Type B pancreatic cell (in vitro differentiated cells): ENCODE data around the gene PLXNA2. TPM values are rescaled to one million over a fixed set of nuclear protein-coding genes. Genes with fewer than 3 reads are reported as not detected.

Source experiments
- DNase-seq: peaks from one replicate; pipeline ENCODE4 v3.0.0; 2021; ENCODE audit warnings: mixed read lengths; ENCODE audit not compliant: unreplicated experiment; ENCODE audit errors: extremely low spot score
- H3K27ac Mint-ChIP-seq: 2 replicates; pipeline ENCODE4 v1.8.0; 2021; ENCODE audit warnings: mild to moderate bottlenecking, mixed read lengths
- H3K27me3 Mint-ChIP-seq: 2 replicates; pipeline ENCODE4 v1.8.0; 2021; ENCODE audit warnings: mixed read lengths
- H3K36me3 Mint-ChIP-seq: 2 replicates; pipeline ENCODE4 v1.8.0; 2021; ENCODE audit warnings: mixed read lengths
- H3K4me1 Mint-ChIP-seq: one replicate; pipeline ENCODE4 v1.8.0; 2021; ENCODE audit warnings: mixed read lengths; ENCODE audit not compliant: unreplicated experiment
- H3K4me3 Mint-ChIP-seq: 2 replicates; pipeline ENCODE4 v1.8.0; 2021; ENCODE audit warnings: mild to moderate bottlenecking, mixed read lengths
- H3K9me3 Mint-ChIP-seq: 2 replicates; pipeline ENCODE4 v1.8.0; 2021; ENCODE audit warnings: mixed read lengths
- CTCF ChIP-seq: fragments of 200-600 bp; sonication (generic); conservative IDR thresholded peaks from 2 replicates; pipeline ENCODE4 v1.5.0; 2021; ENCODE audit warnings: antibody characterized with exemption, mild to moderate bottlenecking
- total RNA-seq: library from RNA; stranded (reverse); gene quantifications from 2 replicates; pipeline ENCODE4 v1.2.1, GENCODE V29; 2021; ENCODE audit warnings: low replicate concordance

The PLXNA2 gene
- total RNA-seq, 1 donor from 2014 or later: 80.1 TPM

GRCh38 chr1:208007938-208008342 lies 236.2 kb downstream of the PLXNA2 start:
- Mint-ChIP-seq H3K27ac (no peak overlapping the region), H3K27me3 (no peaks in the 10 kb centered on the region), H3K4me3 (no peak overlapping the region), H3K9me3 (no peaks in the 10 kb centered on the region), H3K4me1 (peaks cover 7% of the 10 kb centered on the region), H3K36me3 (peaks cover 3% of the 10 kb centered on the region)
- no peak for DNase-seq
- TF ChIP-seq CTCF: no peak

DNA sequence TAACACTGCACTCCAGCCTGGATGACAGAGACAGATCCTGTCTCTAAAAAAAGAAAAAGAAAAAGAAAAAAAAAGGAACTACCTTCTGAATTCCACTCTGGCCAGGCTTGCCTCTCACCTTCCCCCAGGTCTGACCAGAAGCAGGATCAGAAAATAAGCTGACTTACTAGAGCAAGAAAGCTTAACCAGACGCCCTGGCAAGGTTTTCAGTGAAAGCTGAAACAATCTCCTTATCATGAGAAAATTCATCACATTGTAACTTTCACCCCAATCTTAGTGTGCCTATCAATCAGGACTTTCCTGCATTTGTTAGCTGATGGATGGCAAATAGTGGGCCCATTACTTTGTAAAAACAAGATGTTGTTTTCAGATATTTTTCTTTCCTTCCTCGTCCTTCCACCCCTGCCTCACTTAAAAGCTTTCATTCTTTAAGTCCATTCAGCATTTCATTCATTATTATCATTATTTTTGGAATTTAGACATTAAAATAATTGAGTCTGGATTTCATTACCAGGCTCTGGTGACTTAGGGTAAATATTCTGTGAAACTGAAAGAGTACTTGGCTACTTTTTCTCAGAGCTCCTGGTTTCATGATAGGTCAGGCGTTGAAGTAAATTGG lies 236.8 kb downstream of the PLXNA2 start:
- H3K36me3 Mint-ChIP-seq: peaks cover 3% of the 10 kb centered on the region
- no peaks in the 10 kb centered on the region for H3K27me3 Mint-ChIP-seq
- DNase-seq: no peak
- H3K4me1 Mint-ChIP-seq: peaks cover 7% of the 10 kb centered on the region
- TF ChIP-seq CTCF: no peak
- no peaks in the 10 kb centered on the region for H3K9me3 Mint-ChIP-seq
- no peak overlapping the region for H3K27ac Mint-ChIP-seq
- no peak overlapping the region for H3K4me3 Mint-ChIP-seq

DNA sequence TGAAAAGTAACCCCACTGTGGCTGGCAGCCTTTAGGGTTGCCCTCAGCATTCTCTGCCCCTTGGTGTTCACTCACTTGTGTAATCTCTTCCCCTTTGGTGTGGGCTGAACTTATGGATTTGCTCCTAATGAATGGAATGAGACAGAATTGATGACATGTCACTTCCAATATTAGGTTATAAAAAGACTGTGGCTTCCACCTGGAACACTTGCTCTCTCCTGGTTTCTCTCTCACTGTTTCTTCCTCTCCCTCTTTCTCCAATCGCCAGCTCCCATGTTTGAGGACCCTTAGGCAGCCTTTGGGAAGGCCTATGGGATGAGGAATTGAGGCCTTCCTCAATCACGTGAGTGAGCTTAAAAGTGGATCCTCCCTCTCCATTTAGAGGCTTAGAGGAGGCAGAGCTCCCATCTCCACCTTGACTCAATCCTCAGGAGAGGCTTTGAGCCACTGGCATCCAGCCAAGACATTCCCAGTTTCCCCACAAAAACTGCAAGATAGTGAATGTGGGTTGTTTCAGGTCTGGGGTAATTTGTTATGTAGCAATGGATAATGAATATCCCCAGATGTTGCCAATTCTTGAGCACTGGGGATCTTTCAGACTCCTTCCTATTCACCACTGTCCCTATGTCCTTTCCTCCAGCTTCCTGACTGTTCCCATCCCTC lies 237.8 kb downstream of the PLXNA2 start:
- no peak for TF ChIP-seq CTCF
- H3K27me3 Mint-ChIP-seq: peaks cover 5% of the 10 kb centered on the region
- DNase-seq: no peak
- no peak overlapping the region for H3K27ac Mint-ChIP-seq
- H3K9me3 Mint-ChIP-seq: no peaks in the 10 kb centered on the region
- H3K36me3 Mint-ChIP-seq: peaks cover 3% of the 10 kb centered on the region
- peaks cover 7% of the 10 kb centered on the region for H3K4me1 Mint-ChIP-seq
- no peak overlapping the region for H3K4me3 Mint-ChIP-seq

DNA sequence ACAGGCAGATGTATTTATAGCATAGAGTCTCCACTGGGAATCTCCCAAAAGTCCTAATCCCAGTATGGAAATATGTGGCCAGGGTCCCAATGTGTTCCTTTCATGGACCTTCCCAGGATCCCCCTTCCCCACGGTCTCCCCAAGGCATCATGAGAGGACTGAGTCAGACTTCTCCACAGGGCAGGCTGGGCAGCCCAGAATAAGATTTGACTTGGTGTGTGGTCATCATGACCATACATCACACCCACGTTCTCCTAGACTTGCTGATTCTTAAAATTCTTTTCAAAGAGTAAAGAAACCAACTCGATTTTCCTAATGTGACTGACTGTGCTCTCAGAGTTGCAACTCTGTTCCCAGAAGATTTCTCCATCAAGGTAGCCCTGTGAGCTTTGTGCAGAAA lies 239.3 kb downstream of the PLXNA2 start:
- peaks cover 3% of the 10 kb centered on the region for H3K36me3 Mint-ChIP-seq
- TF ChIP-seq CTCF: no peak
- no peaks in the 10 kb centered on the region for H3K9me3 Mint-ChIP-seq
- no peak overlapping the region for H3K27ac Mint-ChIP-seq
- no peak for DNase-seq
- H3K27me3 Mint-ChIP-seq: peaks cover 5% of the 10 kb centered on the region
- H3K4me1 Mint-ChIP-seq: peaks cover 11% of the 10 kb centered on the region
- H3K4me3 Mint-ChIP-seq: no peak overlapping the region

GRCh38 chr1:208003241-208003640 lies 240.9 kb downstream of the PLXNA2 start:
- H3K27ac Mint-ChIP-seq: no peak overlapping the region
- H3K9me3 Mint-ChIP-seq: no peaks in the 10 kb centered on the region
- peaks cover 11% of the 10 kb centered on the region for H3K4me1 Mint-ChIP-seq
- peaks cover 5% of the 10 kb centered on the region for H3K27me3 Mint-ChIP-seq
- H3K36me3 Mint-ChIP-seq: peaks cover 3% of the 10 kb centered on the region
- TF ChIP-seq CTCF: no peak
- no peak for DNase-seq
- no peak overlapping the region for H3K4me3 Mint-ChIP-seq
